DND-41 (cell line): Measurements from ENCODE around the gene TRO.

ENCODE experiments used
- ATAC-seq: fragments of 200-7000 bp; cut with Tn5 transposase; 3 replicates; pipeline ENCODE4 v1.9.1; 2021; ENCODE audit warnings: low read depth; ENCODE audit not compliant: insufficient read depth
- DNase-seq: peaks from one replicate; pipeline ENCODE4 v3.0.0-alpha.2; 2020
- H2AFZ ChIP-seq: 2 replicates; pipeline ENCODE4 v1.6.0; 2012; ENCODE audit warnings: low read depth, low read length
- H3K27ac ChIP-seq: 2 replicates; pipeline ENCODE4 v1.5.1; 2012; ENCODE audit warnings: low read length, inconsistent platforms
- H3K27me3 ChIP-seq: fragments of 200-600 bp; sonication (generic); 2 replicates; pipeline ENCODE4 v1.6.0; 2012; ENCODE audit warnings: low read length, mild to moderate bottlenecking, inconsistent platforms; ENCODE audit not compliant: insufficient read depth, poor library complexity
- H3K36me3 ChIP-seq: 2 replicates; pipeline ENCODE4 v1.5.1; 2012; ENCODE audit warnings: low read length, inconsistent platforms; ENCODE audit not compliant: insufficient read depth
- H3K4me1 ChIP-seq: 2 replicates; pipeline ENCODE4 v1.5.1; 2012; ENCODE audit warnings: mild to moderate bottlenecking, low read length; ENCODE audit not compliant: insufficient read depth
- H3K4me2 ChIP-seq: 2 replicates; pipeline ENCODE4 v1.6.0; 2012; ENCODE audit warnings: mild to moderate bottlenecking, moderate library complexity, low read length, inconsistent platforms; ENCODE audit not compliant: insufficient read depth
- H3K4me3 ChIP-seq, 2 experiments: fragments of 200-600 bp in 1 of 2; shearing (Covaris generic) in 1 of 2; 2 replicates each; pipeline ENCODE4 v1.5.1; 2012 to 2016; ENCODE audit warnings: inconsistent platforms in 2 of 2, low read length in 2 of 2, mild to moderate bottlenecking in 2 of 2, low read depth in 1 of 2, moderate library complexity in 1 of 2
- H3K79me2 ChIP-seq: 2 replicates; pipeline ENCODE4 v1.6.0; 2012; ENCODE audit warnings: low read length, inconsistent platforms; ENCODE audit not compliant: insufficient read depth
- H3K9ac ChIP-seq: 2 replicates; pipeline ENCODE4 v1.6.0; 2012; ENCODE audit warnings: low read depth, mild to moderate bottlenecking, inconsistent platforms, low read length, moderate library complexity
- H3K9me3 ChIP-seq: 2 replicates; pipeline ENCODE4 v1.5.1; 2012; ENCODE audit warnings: low read length, moderate library complexity, mild to moderate bottlenecking, inconsistent platforms; ENCODE audit not compliant: insufficient read depth, severe bottlenecking
- H4K20me1 ChIP-seq: 2 replicates; pipeline ENCODE4 v1.6.0; 2012; ENCODE audit warnings: low read length; ENCODE audit not compliant: insufficient read depth
- EZH2 ChIP-seq: IDR thresholded peaks from 3 replicates; pipeline ENCODE4 v1.6.1; 2012; ENCODE audit warnings: borderline replicate concordance, low read depth, mild to moderate bottlenecking, moderate library complexity, low read length, inconsistent platforms; ENCODE audit not compliant: severe bottlenecking
- TF ChIP-seq, protein P1 (sequence below): IDR thresholded peaks from 2 replicates; pipeline ENCODE4 v1.5.1; 2012; ENCODE audit warnings: borderline replicate concordance, low read length, moderate library complexity, mild to moderate bottlenecking; ENCODE audit not compliant: poor library complexity, severe bottlenecking; ENCODE audit errors: extremely low read depth

The TRO gene

DNA sequence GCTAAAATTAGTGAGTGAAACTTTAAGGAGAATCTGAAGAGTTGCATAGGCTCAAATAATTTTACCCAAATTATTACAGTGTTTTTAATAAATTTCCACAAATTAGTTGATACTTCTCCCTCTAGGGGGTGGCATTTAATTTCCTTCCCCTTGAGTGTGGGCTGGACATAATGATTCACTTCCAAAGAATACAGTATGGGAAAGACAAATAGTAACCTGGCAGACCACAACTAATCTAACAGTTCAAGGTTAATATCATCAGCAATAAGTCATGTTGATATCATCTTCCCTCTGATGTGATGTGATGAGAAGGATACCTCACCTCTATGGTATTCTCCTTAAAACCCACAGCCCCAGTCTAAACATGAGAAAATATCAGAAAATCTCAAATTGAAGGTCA, 57.8 kb downstream of the TRO start:
- DNase-seq (no peak), ATAC-seq (no peak)
- Histone ChIP-seq H3K79me2 (no peaks in the 10 kb centered on the region), H3K4me3 (no peak overlapping the region), H4K20me1 (no peaks in the 10 kb centered on the region), H3K27me3 (no peaks in the 10 kb centered on the region), H2AFZ (no peak overlapping the region), H3K9ac (no peak overlapping the region), H3K4me1 (no peaks in the 10 kb centered on the region), H3K4me2 (no peak overlapping the region), H3K27ac (no peak overlapping the region), H3K9me3 (no peaks in the 10 kb centered on the region), H3K36me3 (no peaks in the 10 kb centered on the region)
- TF ChIP-seq EZH2 = no peak
- TF ChIP-seq, protein P1, sequence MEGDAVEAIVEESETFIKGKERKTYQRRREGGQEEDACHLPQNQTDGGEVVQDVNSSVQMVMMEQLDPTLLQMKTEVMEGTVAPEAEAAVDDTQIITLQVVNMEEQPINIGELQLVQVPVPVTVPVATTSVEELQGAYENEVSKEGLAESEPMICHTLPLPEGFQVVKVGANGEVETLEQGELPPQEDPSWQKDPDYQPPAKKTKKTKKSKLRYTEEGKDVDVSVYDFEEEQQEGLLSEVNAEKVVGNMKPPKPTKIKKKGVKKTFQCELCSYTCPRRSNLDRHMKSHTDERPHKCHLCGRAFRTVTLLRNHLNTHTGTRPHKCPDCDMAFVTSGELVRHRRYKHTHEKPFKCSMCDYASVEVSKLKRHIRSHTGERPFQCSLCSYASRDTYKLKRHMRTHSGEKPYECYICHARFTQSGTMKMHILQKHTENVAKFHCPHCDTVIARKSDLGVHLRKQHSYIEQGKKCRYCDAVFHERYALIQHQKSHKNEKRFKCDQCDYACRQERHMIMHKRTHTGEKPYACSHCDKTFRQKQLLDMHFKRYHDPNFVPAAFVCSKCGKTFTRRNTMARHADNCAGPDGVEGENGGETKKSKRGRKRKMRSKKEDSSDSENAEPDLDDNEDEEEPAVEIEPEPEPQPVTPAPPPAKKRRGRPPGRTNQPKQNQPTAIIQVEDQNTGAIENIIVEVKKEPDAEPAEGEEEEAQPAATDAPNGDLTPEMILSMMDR = no peak

DNA sequence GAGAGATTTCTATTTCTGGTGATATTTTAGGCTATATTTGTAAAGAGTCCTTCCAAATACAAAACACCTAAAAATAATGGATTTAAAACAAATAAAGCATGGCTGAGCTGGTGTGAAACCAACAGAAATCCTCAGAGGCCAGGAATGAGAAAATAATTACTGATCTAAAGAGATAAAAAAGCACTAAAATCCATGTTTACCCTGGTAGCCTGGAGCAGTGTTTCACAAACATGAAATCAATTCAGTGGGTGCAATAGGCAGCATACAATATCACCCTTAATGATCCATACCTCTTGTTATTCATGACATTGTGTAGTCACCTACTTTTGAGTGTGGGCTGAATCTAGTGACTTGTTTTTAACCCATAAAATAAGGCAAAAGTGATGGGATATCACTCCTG, 58.8 kb downstream of the TRO start:
- Histone ChIP-seq H4K20me1 (no peaks in the 10 kb centered on the region), H3K36me3 (no peaks in the 10 kb centered on the region), H3K4me1 (no peaks in the 10 kb centered on the region), H3K27me3 (no peaks in the 10 kb centered on the region), H3K4me3 (no peak overlapping the region), H3K9ac (no peak overlapping the region), H3K9me3 (no peaks in the 10 kb centered on the region), H3K79me2 (no peaks in the 10 kb centered on the region), H3K4me2 (no peak overlapping the region), H2AFZ (no peak overlapping the region), H3K27ac (no peak overlapping the region)
- ATAC-seq (no peak), DNase-seq (no peak)
- TF ChIP-seq, protein P1 = no peak
- TF ChIP-seq EZH2 = no peak

- Histone ChIP-seq H3K4me3 (no peak overlapping the region), H3K9ac (no peak overlapping the region)
Measured at GRCh38 chrX:54980334-54980733, 59.7 kb downstream of the TRO start.

More at GRCh38 chrX:54980334-54980733, 59.7 kb downstream of the TRO start:
- DNase-seq = no peak
- no peaks in the 10 kb centered on the region for H3K9me3 ChIP-seq
- H3K4me1 ChIP-seq = no peaks in the 10 kb centered on the region
- H3K27me3 ChIP-seq = no peaks in the 10 kb centered on the region
- H3K4me2 ChIP-seq = no peak overlapping the region
- H4K20me1 ChIP-seq = no peaks in the 10 kb centered on the region
- no peaks in the 10 kb centered on the region for H3K79me2 ChIP-seq
- ATAC-seq = no peak
- TF ChIP-seq, protein P1 = no peak
- TF ChIP-seq EZH2 = no peak
- H3K27ac ChIP-seq = no peak overlapping the region
- no peaks in the 10 kb centered on the region for H3K36me3 ChIP-seq
- H2AFZ ChIP-seq = no peak overlapping the region
